Stomach (tissue), 9 donors: ENCODE data around the gene ITGA7. TPM values are rescaled to one million over a fixed set of nuclear protein-coding genes. Genes with fewer than 3 reads are reported as not detected.

Experiments used
- DNase-seq, 2 donors: peaks; one replicate each; pipeline versions ENCODE4 v3.0.0 to v3.0.0-alpha.2; 2013 to 2019
- H3K27ac ChIP-seq, 5 donors: fragments of 200-600 bp in 4 of 5; sonication (generic) in 4 of 5; one replicate each; pipeline ENCODE4 v1.5.1; 2013 to 2019; ENCODE audit warnings: mild to moderate bottlenecking in 1 of 5, moderate library complexity in 1 of 5
- H3K27me3 ChIP-seq, 3 donors: fragments of 200-600 bp; sonication (generic); one replicate each; pipeline ENCODE4 v1.5.1; 2017 to 2019; ENCODE audit warnings: mixed run types in 1 of 3
- H3K36me3 ChIP-seq, 4 donors: fragments of 200-600 bp; sonication (generic); 1 replicate in 3 of 4; 2 replicates in 1 of 4; pipeline ENCODE4 v1.5.1; 2016 to 2019
- H3K4me1 ChIP-seq, 4 donors: fragments of 200-600 bp; sonication (generic); one replicate each; pipeline ENCODE4 v1.5.1; 2016 to 2019
- H3K4me3 ChIP-seq, 4 donors: fragments of 200-600 bp; sonication (generic) in 3 of 4; one replicate each; pipeline ENCODE4 v1.5.1; 2016 to 2019; ENCODE audit warnings: mild to moderate bottlenecking in 1 of 4
- H3K9me3 ChIP-seq, 4 donors: fragments of 200-600 bp; sonication (generic); one replicate each; pipeline ENCODE4 v1.5.1; 2016 to 2019
- CTCF ChIP-seq, 7 experiments: fragments of 450-650 bp in 4 of 7; fragments of 200-600 bp in 3 of 7; sonication (generic) in 3 of 7; IDR thresholded peaks; one replicate each; pipeline ENCODE4 v1.5.1; 2016 to 2019; ENCODE audit warnings: antibody characterized with exemption in 7 of 7, control low read depth in 2 of 7, mild to moderate bottlenecking in 1 of 7
- EP300 ChIP-seq: sonication (generic); formaldehyde crosslinking; IDR thresholded peaks from one replicate; pipeline ENCODE4 v1.6.1; 2017; ENCODE audit warnings: antibody characterized with exemption
- POLR2A ChIP-seq, 4 donors: fragments of 450-650 bp; IDR thresholded peaks; one replicate each; pipeline ENCODE4 v1.6.1; 2016; ENCODE audit warnings: antibody characterized with exemption in 4 of 4, control low read depth in 2 of 4, mild to moderate bottlenecking in 1 of 4, moderate library complexity in 1 of 4
- POLR2AphosphoS5 ChIP-seq, 3 donors: sonication (generic); formaldehyde crosslinking; IDR thresholded peaks; one replicate each; pipeline ENCODE4 v1.6.1; 2016; ENCODE audit warnings: antibody characterized with exemption in 3 of 3
- WGBS, 5 donors: extraction: QIAGEN DNeasy Blood & Tissue Kit in 3 of 5; methylation state at CpG; one replicate each; pipeline versions ENCODE4 v1.1.5 to v1.1.7; 2013 to 2018; 5-methylcytosine and 5-hydroxymethylcytosine counted together
- intact Hi-C: fragments of 100-400 bp; cut with DNase I; formaldehyde crosslinking; loops from one replicate; pipeline ENCODE4 v1.15.1; 2023; ENCODE audit warnings: low total_unique reads
- polyA plus RNA-seq, 3 donors: library from polyadenylated mRNA; stranded (reverse); fragments of 200-250 nt; gene quantifications; one replicate each; pipeline ENCODE4 v1.2.3, GENCODE V29; 2013
- total RNA-seq, 5 donors: library from RNA; depleted of rRNA; stranded (reverse); fragments of >200 nt; gene quantifications; one replicate each; pipeline versions ENCODE4 v1.1.0 to v1.2.3, GENCODE V29; 2014 to 2016
- donor health status: healthy with polysubstance abuse.
- donor health status: Bipolar disorder and iron deficiency.
- donor health status: healthy.

Gene ITGA7
- total and polyA plus RNA-seq, 8 donors: 3.5 to 188 (median 46.3) TPM

- Histone ChIP-seq H3K4me1 (peaks cover 13 to 23% (median 17%) of the 10 kb centered on the region in 4 donors), H3K27me3 (peaks cover 0 to 15% (median 0%) of the 10 kb centered on the region in 3 donors), H3K4me3 (peak overlapping the region; percentile 9 to 41 (median 30)), H3K36me3 (peaks cover 0 to 25% (median 3%) of the 10 kb centered on the region in 4 donors), H3K27ac (peak overlapping the region in 1 of 5 donors; percentile 51), H3K9me3 (no peaks in the 10 kb centered on the region)
- intact Hi-C loops: no loop called here
- TF ChIP-seq POLR2A (IDR thresholded peaks at IDR 0.05) (no peak), EP300 (no peak), POLR2AphosphoS5 (IDR thresholded peaks at IDR 0.05) (no peak), CTCF (IDR thresholded peaks at IDR 0.05) (no peak)
- no peak for DNase-seq
- WGBS, 5 donors: 48 to 81% (median 67%) methylated on average over 13 of the region's 13 CpGs
These were observed 25.5 kb downstream of the ITGA7 start for GRCh38 chr12:55682087-55682796.

GRCh38 chr12:55681142-55682077 lies 26.3 kb downstream of the ITGA7 start:
- no peak for TF ChIP-seq EP300
- no peak for TF ChIP-seq POLR2A (IDR thresholded peaks at IDR 0.05)
- peak in 3 of 7 experiments; percentile 11 to 40 (median 34) for TF ChIP-seq CTCF (IDR thresholded peaks at IDR 0.05)
- TF ChIP-seq POLR2AphosphoS5 (IDR thresholded peaks at IDR 0.05): peak in 2 of 3 donors; percentile 17 to 39
- peaks cover 13 to 23% (median 17%) of the 10 kb centered on the region in 4 donors for H3K4me1 ChIP-seq
- DNase-seq: peak; percentile 71 to 89
- intact Hi-C loops: no loop called here
- peak overlapping the region in 3 of 5 donors; percentile 28 to 64 (median 51) for H3K27ac ChIP-seq
- 7 to 17% (median 10%) methylated on average over 13 to 17 of the region's 17 CpGs for WGBS, 5 donors
- H3K9me3 ChIP-seq: no peaks in the 10 kb centered on the region
- peaks cover 0 to 15% (median 0%) of the 10 kb centered on the region in 3 donors for H3K27me3 ChIP-seq
- peaks cover 0 to 19% (median 2%) of the 10 kb centered on the region in 4 donors for H3K36me3 ChIP-seq
- H3K4me3 ChIP-seq: peak overlapping the region; percentile 9 to 41 (median 30)

DNA sequence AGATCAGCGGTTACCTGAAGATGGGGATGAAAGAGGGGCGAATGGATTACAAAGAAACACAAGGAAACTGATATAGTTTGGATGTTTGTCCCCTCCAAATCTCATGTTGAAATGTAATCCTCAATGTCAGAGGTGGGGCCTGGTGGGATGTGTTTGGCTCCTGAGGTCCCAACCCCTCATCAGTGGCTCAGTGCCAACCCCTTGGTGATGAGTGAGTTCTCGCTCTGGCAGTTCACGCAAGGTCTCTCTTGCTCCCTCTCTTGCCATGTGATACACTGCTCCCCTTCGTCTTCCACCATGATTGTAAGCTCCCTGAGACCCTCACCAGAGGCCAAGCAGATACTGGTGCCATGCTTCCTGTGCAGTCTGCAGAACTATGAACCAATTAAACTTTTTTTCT lies 28.0 kb downstream of the ITGA7 start:
- intact Hi-C loops: no loop called here
- H3K27ac ChIP-seq: no peak overlapping the region
- peaks cover 0 to 15% (median 0%) of the 10 kb centered on the region in 3 donors for H3K27me3 ChIP-seq
- WGBS, 5 donors: 86 to 91% (median 89%) methylated on average over 5 of the region's 5 CpGs
- DNase-seq: no peak
- H3K4me3 ChIP-seq: no peak overlapping the region
- TF ChIP-seq CTCF (IDR thresholded peaks at IDR 0.05): no peak
- TF ChIP-seq POLR2A (IDR thresholded peaks at IDR 0.05): no peak
- no peak for TF ChIP-seq POLR2AphosphoS5 (IDR thresholded peaks at IDR 0.05)
- TF ChIP-seq EP300: no peak
- H3K9me3 ChIP-seq: no peaks in the 10 kb centered on the region
- H3K4me1 ChIP-seq: peaks cover 13 to 23% (median 17%) of the 10 kb centered on the region in 4 donors
- peaks cover 0 to 2% (median under 1%) of the 10 kb centered on the region in 4 donors for H3K36me3 ChIP-seq

GRCh38 chr12:55676707-55677106 lies 31.0 kb downstream of the ITGA7 start:
- no peaks in the 10 kb centered on the region for H3K9me3 ChIP-seq
- no peaks in the 10 kb centered on the region for H3K36me3 ChIP-seq
- peaks cover 7 to 12% (median 9%) of the 10 kb centered on the region in 4 donors for H3K4me1 ChIP-seq
- DNase-seq: no peak
- peaks cover 0 to 6% (median 0%) of the 10 kb centered on the region in 3 donors for H3K27me3 ChIP-seq
- 50 to 85% (median 68%) methylated on average over 6 of the region's 6 CpGs for WGBS, 5 donors
- intact Hi-C loops: no loop called here
- TF ChIP-seq CTCF (IDR thresholded peaks at IDR 0.05) (no peak), POLR2AphosphoS5 (IDR thresholded peaks at IDR 0.05) (no peak), POLR2A (IDR thresholded peaks at IDR 0.05) (no peak), EP300 (no peak)
- H3K4me3 ChIP-seq: no peak overlapping the region
- no peak overlapping the region for H3K27ac ChIP-seq
